HepG2 (cell line): ENCODE measurements around the gene EPO. TPM values are rescaled to one million over a fixed set of nuclear protein-coding genes. Genes with fewer than 3 reads are reported as not detected.
A peak's percentile ranks its signal among the peaks of the same experiment; 100 is the strongest.

Source experiments
- ATAC-seq: fragments of 200-7000 bp; cut with Tn5 transposase; 3 replicates; pipeline ENCODE4 v1.9.1; 2020; ENCODE audit warnings: mild to moderate bottlenecking, moderate library complexity
- BruUV-seq: library from RNA; stranded (reverse); fragments of 400-500 nt; replicated peaks from 2 replicates; lab custom pipeline; 2021; lab: Mats Ljungman, UMichigan
- CTCF ChIA-PET: fragments of 300-600 bp; formaldehyde crosslinking; extraction: SDS; loops from one replicate; lab custom pipeline; 2021; ENCODE audit warnings: low total read pairs, inconsistent platforms, low intra/inter-chr PET ratio; lab: Yijun Ruan, JAX
- POLR2A ChIA-PET: fragments of 350-600 bp; sonication (Branson Sonifier 250); formaldehyde crosslinking; loops from one replicate; lab custom pipeline; 2020; ENCODE audit warnings: antibody characterized with exemption, inconsistent platforms; lab: Yijun Ruan, JAX
- DNase-seq: peaks from one replicate; pipeline ENCODE4 v3.0.0-alpha.2; 2015; ENCODE audit warnings: low spot score
- FAIRE-seq: peaks from 3 replicates; lab custom pipeline; 2011; peaks lifted over from hg19 to GRCh38; lab: Jason Lieb, UNC
- H2AFZ ChIP-seq: one replicate; pipeline ENCODE4 v1.6.1; 2011; ENCODE audit warnings: low read length, inconsistent platforms
- H3K27ac ChIP-seq: fragments of 300-600 bp; 3 replicates; pipeline ENCODE4 v1.8.0; 2011; ENCODE audit warnings: mixed run types, mild to moderate bottlenecking, mixed read lengths, low read length, inconsistent platforms; ENCODE audit not compliant: insufficient read depth; ENCODE audit errors: extremely low read length
- H3K27me3 ChIP-seq, 2 experiments: fragments of 200-600 bp in 1 of 2; 2 replicates in 1 of 2; 3 replicates in 1 of 2; pipeline versions ENCODE4 v1.6.0 to v1.8.0; 2011; ENCODE audit warnings: low read length in 2 of 2, mild to moderate bottlenecking in 2 of 2, moderate library complexity in 2 of 2, inconsistent platforms in 1 of 2; ENCODE audit not compliant: insufficient read depth in 2 of 2, control insufficient read depth in 1 of 2
- H3K36me3 ChIP-seq, 2 experiments: fragments of 200-600 bp in 1 of 2; replicated peaks in 1 of 2; 2 replicates in 1 of 2; 3 replicates in 1 of 2; pipeline versions ENCODE4 v1.5.1 to v1.8.0; 2011; ENCODE audit warnings: low read length in 2 of 2, inconsistent platforms in 1 of 2; ENCODE audit not compliant: insufficient read depth in 2 of 2, control insufficient read depth in 1 of 2
- H3K4me1 ChIP-seq: 2 replicates; pipeline ENCODE4 v1.5.1; 2012; ENCODE audit warnings: low read length, inconsistent platforms; ENCODE audit not compliant: insufficient read depth
- H3K4me2 ChIP-seq: 2 replicates; pipeline ENCODE4 v1.6.0; 2011; ENCODE audit warnings: low read depth, low read length, inconsistent platforms
- H3K4me3 ChIP-seq, 3 experiments: fragments of 200-600 bp in 1 of 3; sonication (generic), shearing (Covaris generic) in 1 of 3; replicated peaks in 1 of 3; 2 replicates each; pipeline ENCODE4 v1.5.1; 2011 to 2016; ENCODE audit warnings: low read length in 3 of 3, inconsistent platforms in 2 of 3, low read depth in 2 of 3, mild to moderate bottlenecking in 2 of 3, control low read depth in 1 of 3, mixed read lengths in 1 of 3; ENCODE audit not compliant: insufficient read depth in 1 of 3
- H3K79me2 ChIP-seq: one replicate; pipeline ENCODE4 v1.6.1; 2011; ENCODE audit warnings: low read length, inconsistent platforms; ENCODE audit not compliant: insufficient read depth
- H3K9ac ChIP-seq: 2 replicates; pipeline ENCODE4 v1.6.0; 2011; ENCODE audit warnings: mild to moderate bottlenecking, low read depth, low read length, inconsistent platforms; ENCODE audit not compliant: insufficient read depth
- H3K9me3 ChIP-seq: 2 replicates; pipeline ENCODE4 v1.5.1; 2012; ENCODE audit warnings: mild to moderate bottlenecking, low read length
- H4K20me1 ChIP-seq: 2 replicates; pipeline ENCODE4 v1.6.0; 2011; ENCODE audit warnings: inconsistent platforms, mild to moderate bottlenecking, low read length, moderate library complexity; ENCODE audit not compliant: insufficient read depth
- CHCHD3 ChIP-seq: sonication (generic); formaldehyde crosslinking; IDR thresholded peaks from 2 replicates; pipeline ENCODE4 v1.8.0; 2022; ENCODE audit warnings: mild to moderate bottlenecking, missing genetic modification reagents, moderate library complexity
- ETV6 ChIP-seq: sonication (generic); formaldehyde crosslinking; conservative IDR thresholded peaks from 2 replicates; pipeline ENCODE4 v1.4.0; 2020; ENCODE audit warnings: missing genetic modification reagents
- HES4 ChIP-seq: sonication (generic); formaldehyde crosslinking; IDR thresholded peaks from 2 replicates; pipeline ENCODE4 v1.9.0; 2021; ENCODE audit warnings: mild to moderate bottlenecking, missing genetic modification reagents, borderline replicate concordance
- KDM1A ChIP-seq: IDR thresholded peaks from 2 replicates; pipeline ENCODE4 v1.6.1; 2016; ENCODE audit warnings: missing compliant biosample characterization
- MAF1 ChIP-seq: sonication (generic); formaldehyde crosslinking; IDR thresholded peaks from 2 replicates; pipeline ENCODE4 v1.5.0; 2020; ENCODE audit warnings: missing genetic modification reagents, borderline replicate concordance
- NFE2L1 ChIP-seq: sonication (generic); formaldehyde crosslinking; IDR thresholded peaks from 2 replicates; pipeline ENCODE4 v1.4.0; 2020; ENCODE audit warnings: missing genetic modification reagents, mild to moderate bottlenecking, borderline replicate concordance
- NFKB2 ChIP-seq: sonication (generic); formaldehyde crosslinking; IDR thresholded peaks from 2 replicates; pipeline ENCODE4 v1.4.0; 2020; ENCODE audit warnings: missing genetic modification reagents, borderline replicate concordance
- ZBTB40 ChIP-seq, 2 experiments: fragments of 450-650 bp in 1 of 2; sonication (generic) in 1 of 2; formaldehyde crosslinking in 1 of 2; IDR thresholded peaks; 2 replicates each; pipeline versions ENCODE4 v1.6.1 to v1.8.0; 2016 to 2022; ENCODE audit warnings: antibody characterized with exemption in 1 of 2, mild to moderate bottlenecking in 1 of 2, missing genetic modification reagents in 1 of 2
- ZNF253 ChIP-seq: sonication (generic); formaldehyde crosslinking; IDR thresholded peaks from 2 replicates; pipeline ENCODE4 v1.8.0; 2022; ENCODE audit warnings: mild to moderate bottlenecking, missing genetic modification reagents, borderline replicate concordance
- ZNF558 ChIP-seq: sonication (generic); formaldehyde crosslinking; IDR thresholded peaks from 2 replicates; pipeline ENCODE4 v1.9.0; 2022; ENCODE audit warnings: mild to moderate bottlenecking, missing genetic modification reagents, borderline replicate concordance
- ZNF850 ChIP-seq: sonication (generic); formaldehyde crosslinking; conservative IDR thresholded peaks from 2 replicates; pipeline ENCODE4 v1.9.0; 2021; ENCODE audit warnings: mild to moderate bottlenecking, missing genetic modification reagents
- ZSCAN5A ChIP-seq: sonication (generic); formaldehyde crosslinking; IDR thresholded peaks from 2 replicates; pipeline ENCODE4 v1.8.0; 2022; ENCODE audit warnings: mild to moderate bottlenecking, missing genetic modification reagents, borderline replicate concordance
- WGBS: methylation state at CpG from one replicate; pipeline ENCODE4 v1.1.6; 2017; ENCODE audit warnings: low lambda C conversion rate; 5-methylcytosine and 5-hydroxymethylcytosine counted together
- in situ Hi-C: cut with HindIII; loops from 2 replicates; pipeline ENCODE4 v1.10.0; 2017; ENCODE audit warnings: low pct_unique_long_range_greater_than_20kb; ENCODE audit not compliant: extremely low pct_ligation_motif_present
- intact Hi-C: fragments of 100-400 bp; cut with micrococcal nuclease; formaldehyde crosslinking; loops from one replicate; pipeline ENCODE4 v1.10.0; 2022; ENCODE audit not compliant: unreplicated experiment
- polyA plus RNA-seq, 8 experiments: library from polyadenylated mRNA; depleted of rRNA in 3 of 8; stranded (reverse) in 7 of 8; unstranded in 1 of 8; fragments of >200 nt; fragmentation: Illumina TruSeq in 4 of 8; extraction: Trizol in 4 of 8; gene quantifications; 2 replicates each; pipeline versions ENCODE4 v1.2.1 to v1.2.3, GENCODE V29; 2011 to 2016; ENCODE audit warnings: low read depth in 4 of 8, missing spikeins in 1 of 8, mixed read lengths in 1 of 8; ENCODE audit not compliant: insufficient read depth in 1 of 8
- total RNA-seq, 5 experiments: library from RNA; depleted of rRNA; stranded (reverse); fragments of >200 nt; fragmentation: Illumina TruSeq; extraction: Trizol; gene quantifications; 2 replicates each; pipeline ENCODE4 v1.2.3, GENCODE V29; 2016; ENCODE audit warnings: low read depth in 1 of 5
- TF ChIP-seq, protein P1 (sequence below): IDR thresholded peaks from 2 replicates; pipeline ENCODE4 v1.6.1; 2016; ENCODE audit warnings: low read depth, borderline replicate concordance

EPO gene
- total and polyA plus RNA-seq, 2 of the 13 experiments (the other 11 are each of a cell fraction or from before 2014, with no cell fraction given) = 10.3 to 25.7 TPM

GRCh38 chr7:100721505-100721812 is 1.2 kb downstream of the EPO start:
- no peaks in the 10 kb centered on the region for H4K20me1 ChIP-seq
- H2AFZ ChIP-seq = no peak overlapping the region
- 55% methylated on average over 5 of the region's 8 CpGs for WGBS
- ChIA-PET POLR2A (interaction anchor here (0.6 to 5.9 kb wide), 3 partner anchors 15 to 586 kb away, joined by 3 to 59 read pairs (median 3); partner anchors contain the start of genes FBXO24, LRCH4 and POP7), CTCF (no interaction called here)
- no peaks in the 10 kb centered on the region; a peak in 1 of 5 replicates for H3K27me3 ChIP-seq
- no peak for DNase-seq
- in situ Hi-C loops (no loop called here), intact Hi-C loops (no loop called here)
- H3K4me2 ChIP-seq = peak overlapping the region; percentile 92
- ATAC-seq = no peak
- no peak for FAIRE-seq
- H3K36me3 ChIP-seq = no peaks in the 10 kb centered on the region
- no TSS peak for BruUV-seq
- H3K4me3 ChIP-seq = peak overlapping the region; percentile 79 to 84 (median 82)
- H3K4me1 ChIP-seq = peaks cover 80% of the 10 kb centered on the region
- no peaks in the 10 kb centered on the region for H3K9me3 ChIP-seq
- peaks cover 9% of the 10 kb centered on the region for H3K79me2 ChIP-seq
- H3K9ac ChIP-seq = peak overlapping the region; percentile 55
- peak overlapping the region; percentile 72 for H3K27ac ChIP-seq
- TF ChIP-seq ZNF253 (CRISPR knock-in tag) (no peak), NFE2L1 (CRISPR knock-in tag) (no peak), CHCHD3 (CRISPR knock-in tag) (no peak), ZSCAN5A (CRISPR knock-in tag) (no peak), KDM1A (CRISPR knock-in tag) (no peak), HES4 (CRISPR knock-in tag) (0 out of 2 replicates have a peak, but pooled peaks have one; percentile 30), NFKB2 (0 out of 2 replicates have a peak, but pooled peaks have one; percentile 16), ZNF558 (0 out of 2 replicates have a peak, but pooled peaks have one; percentile 12), ZNF850 (CRISPR knock-in tag) (0 out of 2 replicates have a peak, but pooled peaks have one; percentile 1), ZBTB40 (IDR thresholded peaks at IDR 0.05) (no peak), ZBTB40 (CRISPR knock-in tag; IDR thresholded peaks at IDR 0.05) (no peak), MAF1 (CRISPR knock-in tag) (no peak), ETV6 (CRISPR knock-in tag) (no peak)
- TF ChIP-seq, protein P1, sequence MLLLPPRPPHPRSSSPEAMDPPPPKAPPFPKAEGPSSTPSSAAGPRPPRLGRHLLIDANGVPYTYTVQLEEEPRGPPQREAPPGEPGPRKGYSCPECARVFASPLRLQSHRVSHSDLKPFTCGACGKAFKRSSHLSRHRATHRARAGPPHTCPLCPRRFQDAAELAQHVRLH = no peak
